G401 (cell line): ENCODE measurements around the gene ALDH1B1. TPM values are rescaled to one million over a fixed set of nuclear protein-coding genes. Genes with fewer than 3 reads are reported as not detected.
A peak's percentile ranks its signal among the peaks of the same experiment; 100 is the strongest.

Source experiments
- DNase-seq: peaks from one replicate; pipeline ENCODE4 v3.0.0-alpha.2; 2015; ENCODE audit warnings: low spot score
- in situ Hi-C: cut with HindIII; loops from 2 replicates; pipeline ENCODE4 v1.10.0; 2016; ENCODE audit warnings: low sequenced_read_pairs, mixed read lengths
- total RNA-seq: library from RNA; depleted of rRNA; stranded (reverse); fragments of >200 nt; shearing (Covaris generic); gene quantifications from 2 replicates; pipeline ENCODE4 v1.2.3, GENCODE V29; 2014

Gene ALDH1B1
- total RNA-seq, 1 experiment from 2014 or later: 87.4 TPM

- in situ Hi-C loops: no loop called here
- DNase-seq: no peak
These were observed 13.3 kb downstream of the ALDH1B1 start for GRCh38 chr9:38405785-38406184.

GRCh38 chr9:38406476-38407186, 14.1 kb downstream of the ALDH1B1 start:
- no peak for DNase-seq
- in situ Hi-C loops: no loop called here

GRCh38 chr9:38408719-38409118, 16.2 kb downstream of the ALDH1B1 start:
- DNase-seq: no peak
- in situ Hi-C loops: no loop called here

- DNase-seq: no peak
- in situ Hi-C loops: no loop called here
These were observed 20.2 kb downstream of the ALDH1B1 start for GRCh38 chr9:38412751-38413150.

GRCh38 chr9:38413283-38413682, 20.8 kb downstream of the ALDH1B1 start:
- peak; percentile 2 for DNase-seq
- in situ Hi-C loops: no loop called here

GRCh38 chr9:38414040-38414723, 21.7 kb downstream of the ALDH1B1 start:
- peak; percentile 80 for DNase-seq
- in situ Hi-C loops: no loop called here

- DNase-seq: no peak
- in situ Hi-C loops: no loop called here
These were observed 23.4 kb downstream of the ALDH1B1 start for GRCh38 chr9:38415856-38416255.

GRCh38 chr9:38416461-38416860, 24.0 kb downstream of the ALDH1B1 start:
- no peak for DNase-seq
- in situ Hi-C loops: no loop called here

- in situ Hi-C loops: no loop called here
- peak; percentile 9 for DNase-seq
These were observed 24.8 kb downstream of the ALDH1B1 start for GRCh38 chr9:38417003-38417945.

- DNase-seq: no peak
- in situ Hi-C loops: no loop called here
These were observed 25.9 kb downstream of the ALDH1B1 start for GRCh38 chr9:38418366-38418765.

GRCh38 chr9:38419181-38419580, 26.7 kb downstream of the ALDH1B1 start:
- no peak for DNase-seq
- in situ Hi-C loops: no loop called here

GRCh38 chr9:38421498-38422211, 29.2 kb downstream of the ALDH1B1 start:
- in situ Hi-C loops: no loop called here
- peak; percentile 90 for DNase-seq

GRCh38 chr9:38422555-38423260, 30.2 kb downstream of the ALDH1B1 start:
- in situ Hi-C loops: no loop called here
- peak; percentile 17 for DNase-seq

- in situ Hi-C loops: no loop called here
- peak; percentile 17 for DNase-seq
These were observed 30.9 kb downstream of the ALDH1B1 start for GRCh38 chr9:38423273-38423972.

GRCh38 chr9:38423973-38424843, 31.7 kb downstream of the ALDH1B1 start, which contains the start of gene IGFBPL1:
Gene IGFBPL1 (minus strand): TSS chr9:38424454. CDS start chr9:38424424, 30 bp downstream.
- in situ Hi-C loops: no loop called here
- peak; percentile 34 for DNase-seq

- DNase-seq: peak; percentile 9
- in situ Hi-C loops: no loop called here
These were observed 32.4 kb downstream of the ALDH1B1 start for GRCh38 chr9:38424918-38425317.

- in situ Hi-C loops: no loop called here
- no peak for DNase-seq
These were observed 35.6 kb downstream of the ALDH1B1 start for GRCh38 chr9:38428062-38428461.
